SU-DHL-6 (cell line): ENCODE data around the gene UXT.

Experiments used
- CTCF ChIP-seq: fragments of 200-600 bp; sonication (generic); IDR thresholded peaks from one replicate; pipeline ENCODE4 v1.5.1; 2017; ENCODE audit warnings: antibody characterized with exemption, mild to moderate bottlenecking, low read length, moderate library complexity; ENCODE audit not compliant: insufficient read depth, poor library complexity, severe bottlenecking
- EZH2phosphoT487 ChIP-seq: fragments of 200-600 bp; sonication (generic), shearing (Covaris generic); conservative IDR thresholded peaks from 2 replicates; pipeline ENCODE4 v1.6.1; 2018; ENCODE audit warnings: mild to moderate bottlenecking, antibody characterized with exemption, low read length, moderate library complexity, mixed read lengths

DNA sequence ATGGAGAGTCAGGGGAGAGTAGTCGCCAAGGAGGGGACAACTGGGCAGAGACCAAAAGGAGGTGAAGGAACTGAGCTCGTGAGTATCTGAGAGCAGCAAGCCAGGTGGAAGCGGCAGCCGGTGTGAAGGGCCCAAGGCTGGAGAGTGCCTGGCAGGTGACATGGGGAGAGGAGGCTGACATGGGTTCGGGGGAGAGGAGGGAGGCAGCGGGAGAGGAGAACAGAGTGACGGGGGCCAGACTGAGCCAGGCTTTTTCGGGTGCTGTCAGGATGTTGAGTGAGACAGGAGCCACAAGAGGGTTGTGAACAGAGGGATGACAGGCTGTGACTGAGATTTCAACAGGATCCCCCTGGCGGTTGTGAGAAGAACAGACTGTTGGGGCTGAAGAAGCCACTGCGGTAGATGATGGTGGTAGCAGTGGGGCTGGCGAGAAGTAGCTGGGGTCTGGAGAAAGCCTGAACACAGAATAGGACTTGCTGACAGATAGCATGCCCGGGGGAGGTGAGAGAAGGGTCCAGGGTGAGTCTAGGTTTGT lies 14.4 kb downstream of the UXT start:
- TF ChIP-seq CTCF: no peak
- no peak for TF ChIP-seq EZH2phosphoT487
